Measurements from ENCODE around the gene PCBP3.

PCBP3 gene

GRCh38 chr21:45856906-45857305, 213.4 kb downstream of the PCBP3 start:
- TF ChIP-seq, protein P1, sequence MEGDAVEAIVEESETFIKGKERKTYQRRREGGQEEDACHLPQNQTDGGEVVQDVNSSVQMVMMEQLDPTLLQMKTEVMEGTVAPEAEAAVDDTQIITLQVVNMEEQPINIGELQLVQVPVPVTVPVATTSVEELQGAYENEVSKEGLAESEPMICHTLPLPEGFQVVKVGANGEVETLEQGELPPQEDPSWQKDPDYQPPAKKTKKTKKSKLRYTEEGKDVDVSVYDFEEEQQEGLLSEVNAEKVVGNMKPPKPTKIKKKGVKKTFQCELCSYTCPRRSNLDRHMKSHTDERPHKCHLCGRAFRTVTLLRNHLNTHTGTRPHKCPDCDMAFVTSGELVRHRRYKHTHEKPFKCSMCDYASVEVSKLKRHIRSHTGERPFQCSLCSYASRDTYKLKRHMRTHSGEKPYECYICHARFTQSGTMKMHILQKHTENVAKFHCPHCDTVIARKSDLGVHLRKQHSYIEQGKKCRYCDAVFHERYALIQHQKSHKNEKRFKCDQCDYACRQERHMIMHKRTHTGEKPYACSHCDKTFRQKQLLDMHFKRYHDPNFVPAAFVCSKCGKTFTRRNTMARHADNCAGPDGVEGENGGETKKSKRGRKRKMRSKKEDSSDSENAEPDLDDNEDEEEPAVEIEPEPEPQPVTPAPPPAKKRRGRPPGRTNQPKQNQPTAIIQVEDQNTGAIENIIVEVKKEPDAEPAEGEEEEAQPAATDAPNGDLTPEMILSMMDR (conservative IDR thresholded peaks at IDR 0.05; ENCODE audit: low read depth, low read length), result no peak
- H3K4me3 ChIP-seq (IDR thresholded peaks at IDR 0.05; ENCODE audit: insufficient read depth, low read depth, low read length), result no peak overlapping the region
- no peaks in the 10 kb centered on the region for H3K79me2 ChIP-seq (ENCODE audit: insufficient read depth, low read depth)
- H2AFZ ChIP-seq (ENCODE audit: low read depth), result no peak overlapping the region
- no peaks in the 10 kb centered on the region for H4K20me1 ChIP-seq (ENCODE audit: insufficient read depth)
- H3K27me3 ChIP-seq (ENCODE audit: insufficient read depth, low read depth), result peaks cover 85% of the 10 kb centered on the region
- no peak overlapping the region for H3K27ac ChIP-seq
- H3K9ac ChIP-seq, result no peak overlapping the region
- H3K4me2 ChIP-seq, result no peak overlapping the region
- H3K4me1 ChIP-seq (ENCODE audit: low read depth, poor library complexity, severe bottlenecking), result no peaks in the 10 kb centered on the region
- H3K36me3 ChIP-seq (ENCODE audit: insufficient read depth), result no peaks in the 10 kb centered on the region

- TF ChIP-seq, protein P1 (conservative IDR thresholded peaks at IDR 0.05; ENCODE audit: low read depth, low read length), result no peak
- Histone ChIP-seq H4K20me1 (ENCODE audit: insufficient read depth) (no peaks in the 10 kb centered on the region), H2AFZ (ENCODE audit: low read depth) (no peak overlapping the region), H3K4me2 (no peak overlapping the region), H3K79me2 (ENCODE audit: insufficient read depth, low read depth) (no peaks in the 10 kb centered on the region), H3K27me3 (ENCODE audit: insufficient read depth, low read depth) (peaks cover 88% of the 10 kb centered on the region), H3K9ac (no peak overlapping the region), H3K4me3 (IDR thresholded peaks at IDR 0.05; ENCODE audit: insufficient read depth, low read depth, low read length) (no peak overlapping the region), H3K36me3 (ENCODE audit: insufficient read depth) (no peaks in the 10 kb centered on the region), H3K4me1 (ENCODE audit: low read depth, poor library complexity, severe bottlenecking) (no peaks in the 10 kb centered on the region), H3K27ac (no peak overlapping the region)
Observed at GRCh38 chr21:45857761-45858160, 214.2 kb downstream of the PCBP3 start.

DNA sequence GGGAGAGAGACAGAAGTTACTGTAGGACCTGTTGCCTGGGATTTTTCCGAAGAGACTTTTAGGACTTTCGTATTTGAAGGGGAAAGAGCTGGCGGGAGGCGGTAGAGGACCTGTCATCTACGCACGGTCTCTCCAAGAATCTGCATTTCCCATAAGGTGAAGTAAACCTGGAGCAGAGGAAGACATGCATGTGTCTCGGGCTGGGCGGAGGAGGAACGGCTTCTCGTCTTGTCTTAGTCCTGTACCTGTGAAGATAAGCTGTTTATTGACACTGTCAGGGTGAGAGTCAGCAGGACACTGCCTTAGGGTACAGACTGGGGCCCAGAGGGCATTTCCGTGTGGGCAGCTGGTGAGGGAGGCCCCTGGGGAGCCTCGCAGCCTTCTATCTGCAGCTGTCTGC, 214.7 kb downstream of the PCBP3 start:
- Histone ChIP-seq H3K27me3 (ENCODE audit: insufficient read depth, low read depth) (peaks cover 88% of the 10 kb centered on the region), H3K79me2 (ENCODE audit: insufficient read depth, low read depth) (no peaks in the 10 kb centered on the region), H3K9ac (no peak overlapping the region), H3K36me3 (ENCODE audit: insufficient read depth) (no peaks in the 10 kb centered on the region), H3K4me1 (ENCODE audit: low read depth, poor library complexity, severe bottlenecking) (no peaks in the 10 kb centered on the region), H3K4me3 (IDR thresholded peaks at IDR 0.05; ENCODE audit: insufficient read depth, low read depth, low read length) (no peak overlapping the region), H3K4me2 (no peak overlapping the region), H2AFZ (ENCODE audit: low read depth) (no peak overlapping the region), H4K20me1 (ENCODE audit: insufficient read depth) (no peaks in the 10 kb centered on the region), H3K27ac (no peak overlapping the region)
- TF ChIP-seq, protein P1 (conservative IDR thresholded peaks at IDR 0.05; ENCODE audit: low read depth, low read length), result no peak

GRCh38 chr21:45859041-45859761, 215.7 kb downstream of the PCBP3 start:
- no peaks in the 10 kb centered on the region for H3K4me1 ChIP-seq (ENCODE audit: low read depth, poor library complexity, severe bottlenecking)
- TF ChIP-seq, protein P1 (conservative IDR thresholded peaks at IDR 0.05; ENCODE audit: low read depth, low read length), result no peak
- no peak overlapping the region for H3K4me3 ChIP-seq (IDR thresholded peaks at IDR 0.05; ENCODE audit: insufficient read depth, low read depth, low read length)
- H3K36me3 ChIP-seq (ENCODE audit: insufficient read depth), result no peaks in the 10 kb centered on the region
- H3K9ac ChIP-seq, result no peak overlapping the region
- H3K79me2 ChIP-seq (ENCODE audit: insufficient read depth, low read depth), result no peaks in the 10 kb centered on the region
- no peaks in the 10 kb centered on the region for H4K20me1 ChIP-seq (ENCODE audit: insufficient read depth)
- no peak overlapping the region for H3K4me2 ChIP-seq
- peaks cover 88% of the 10 kb centered on the region for H3K27me3 ChIP-seq (ENCODE audit: insufficient read depth, low read depth)
- H2AFZ ChIP-seq (ENCODE audit: low read depth), result no peak overlapping the region
- no peak overlapping the region for H3K27ac ChIP-seq
